Stimulated activated CD4-positive, alpha-beta T cell treated with anti-CD3 and anti-CD28 coated beads, Interleukin-4, amount 100 ng/mL, for 48 hours (primary cell): Measurements from ENCODE around the gene EPHA8.
A peak's percentile ranks its signal among the peaks of the same experiment; 100 is the strongest.

Experiments
- DNase-seq, 2 donors: peaks; one replicate each; pipeline ENCODE4 v3.0.0-alpha.2; 2020; ENCODE audit warnings: low read depth in 2 of 2

EPHA8 gene

GRCh38 chr1:22618056-22618455, 54.8 kb downstream of the EPHA8 start:
- no peak for DNase-seq

- DNase-seq = no peak
Measured at GRCh38 chr1:22619252-22619651, 56.0 kb downstream of the EPHA8 start.

GRCh38 chr1:22619798-22620197, 56.5 kb downstream of the EPHA8 start:
- DNase-seq = no peak

- no peak for DNase-seq
Measured at GRCh38 chr1:22621761-22622160, 58.5 kb downstream of the EPHA8 start.

- DNase-seq = no peak
Measured at GRCh38 chr1:22625262-22625925, 62.1 kb downstream of the EPHA8 start.

GRCh38 chr1:22626237-22627157, 63.2 kb downstream of the EPHA8 start:
- DNase-seq = no peak

GRCh38 chr1:22627331-22627730, 64.0 kb downstream of the EPHA8 start:
- DNase-seq = no peak

GRCh38 chr1:22628698-22629444, 65.6 kb downstream of the EPHA8 start:
- DNase-seq = no peak

GRCh38 chr1:22629886-22630285, 66.6 kb downstream of the EPHA8 start:
- DNase-seq = no peak

GRCh38 chr1:22633697-22634463, 70.6 kb downstream of the EPHA8 start:
- DNase-seq = no peak

GRCh38 chr1:22635436-22635835, 72.1 kb downstream of the EPHA8 start:
- DNase-seq = no peak

- no peak for DNase-seq
Measured at GRCh38 chr1:22636353-22636752, 73.1 kb downstream of the EPHA8 start, which contains the start of gene C1QA. Gene C1QA, plus strand, starts transcription at chr1:22636628. Its CDS starts 989 bp downstream, at chr1:22637617.

GRCh38 chr1:22636927-22637326, 73.6 kb downstream of the EPHA8 start:
- DNase-seq = no peak

- DNase-seq = no peak
Measured at GRCh38 chr1:22637907-22638445, 74.7 kb downstream of the EPHA8 start.

GRCh38 chr1:22638476-22639234, 75.4 kb downstream of the EPHA8 start:
- DNase-seq = no peak

GRCh38 chr1:22639286-22639685, 76.0 kb downstream of the EPHA8 start:
- no peak for DNase-seq

- no peak for DNase-seq
Measured at GRCh38 chr1:22641247-22641646, 78.0 kb downstream of the EPHA8 start.

- DNase-seq = peak; percentile 65 to 69
Measured at GRCh38 chr1:22641906-22642636, 78.8 kb downstream of the EPHA8 start.

- no peak for DNase-seq
Measured at GRCh38 chr1:22643381-22643780, 80.1 kb downstream of the EPHA8 start, which contains the start of gene C1QC. Gene C1QC, plus strand, starts transcription at chr1:22643633. Its CDS starts 391 bp downstream, at chr1:22644024.

- DNase-seq = no peak
Measured at GRCh38 chr1:22643928-22644327, 80.6 kb downstream of the EPHA8 start.
